Fibroblast of skin of right quadriceps (primary cell): Measurements from ENCODE around the gene GPR160.
A peak's percentile ranks its signal among the peaks of the same experiment; 100 is the strongest.
"Not testable (repeated sequence)": the region's sequence is repeated elsewhere in the genome, so short reads cannot be mapped to it uniquely, and the experiment has no call there.

Experiments
- DNase-seq: peaks from one replicate; pipeline ENCODE4 v3.0.0-alpha.2; 2013

The GPR160 gene

GRCh38 chr3:170076715-170077238, 39.0 kb downstream of the GPR160 start:
- DNase-seq, result peak; percentile 78

DNA sequence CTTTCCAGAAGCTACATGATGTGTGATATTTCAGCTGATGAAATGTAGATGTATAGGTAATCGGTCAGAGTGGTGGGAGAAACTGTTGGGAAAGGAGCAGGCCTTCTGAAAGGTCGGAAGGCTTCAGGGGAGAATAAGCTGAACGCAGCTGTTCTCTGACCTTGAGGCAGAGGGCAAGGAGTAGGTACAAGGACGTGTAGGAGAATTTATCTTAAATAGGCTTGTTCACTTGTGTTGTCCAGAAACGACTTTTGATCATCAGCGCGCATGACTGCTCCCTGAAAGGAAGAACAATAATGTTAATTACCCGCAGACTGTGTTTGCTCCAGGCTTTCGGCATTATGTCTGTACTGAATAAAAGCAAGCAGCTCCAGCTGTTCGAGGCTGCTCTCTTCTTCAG, 39.6 kb downstream of the GPR160 start:
- DNase-seq, result no peak

DNA sequence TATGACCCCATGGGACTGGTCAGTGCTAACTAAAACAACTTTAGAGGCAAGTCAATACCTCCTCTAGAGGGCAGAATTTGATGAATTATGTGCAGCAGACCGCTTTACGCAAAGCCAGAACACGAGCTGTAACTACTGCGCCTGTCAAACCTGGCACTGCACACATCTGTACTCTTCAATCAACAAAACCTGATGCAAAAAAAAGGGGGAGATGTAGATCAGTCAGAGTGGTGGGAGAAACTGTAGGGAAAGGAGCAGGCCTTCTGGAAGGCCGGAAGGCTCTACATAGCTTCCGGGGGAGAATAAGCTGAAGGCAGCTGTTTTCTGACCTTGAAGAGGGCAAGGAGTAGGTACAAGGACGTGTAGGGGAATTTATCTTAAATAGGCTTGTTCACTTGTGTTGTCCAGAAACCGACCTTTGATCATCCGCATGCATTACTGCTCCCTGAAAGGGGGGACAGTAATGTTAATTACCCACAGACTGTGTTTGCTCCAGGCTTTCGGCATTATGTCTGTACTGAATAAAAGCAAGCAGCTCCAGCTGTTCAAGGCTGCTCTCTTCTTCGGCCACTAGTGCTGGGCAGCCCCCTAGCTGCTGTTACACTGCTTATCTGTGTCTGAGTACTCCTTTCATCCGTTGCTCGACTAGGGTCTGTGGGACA, 41.0 kb downstream of the GPR160 start:
- DNase-seq, result no peak

DNA sequence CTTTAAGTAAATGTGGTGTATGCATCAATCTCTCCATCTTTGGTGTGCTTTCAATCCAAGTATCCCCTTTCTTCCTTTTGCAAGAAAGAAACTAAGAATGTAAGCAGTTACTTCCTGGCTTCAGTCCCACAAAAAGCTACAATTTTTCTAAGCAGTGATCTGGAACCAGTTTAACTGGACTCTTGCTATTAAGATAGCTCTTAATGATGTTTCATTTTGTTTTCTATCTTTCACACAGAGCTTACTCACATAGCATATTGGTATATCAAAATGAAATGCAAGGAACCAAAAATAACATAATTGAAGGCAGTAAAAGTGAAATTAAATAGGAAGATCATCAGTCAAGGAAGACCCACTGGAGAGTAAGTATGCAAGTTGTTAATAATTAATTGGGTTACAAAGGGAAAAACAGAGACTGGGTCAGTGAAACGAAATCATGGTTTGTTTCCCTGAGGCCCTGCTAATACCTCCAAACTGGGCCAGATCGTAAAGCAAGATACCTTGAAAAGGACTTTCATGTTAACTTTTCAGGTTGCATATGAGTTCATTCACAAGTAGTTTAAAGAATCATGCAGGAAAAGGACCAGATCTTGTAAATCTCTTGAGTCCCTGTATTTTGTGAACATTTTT, 41.9 kb downstream of the GPR160 start:
- DNase-seq, result no peak

- DNase-seq, result no peak
Measured at GRCh38 chr3:170080605-170081004, 42.8 kb downstream of the GPR160 start.

DNA sequence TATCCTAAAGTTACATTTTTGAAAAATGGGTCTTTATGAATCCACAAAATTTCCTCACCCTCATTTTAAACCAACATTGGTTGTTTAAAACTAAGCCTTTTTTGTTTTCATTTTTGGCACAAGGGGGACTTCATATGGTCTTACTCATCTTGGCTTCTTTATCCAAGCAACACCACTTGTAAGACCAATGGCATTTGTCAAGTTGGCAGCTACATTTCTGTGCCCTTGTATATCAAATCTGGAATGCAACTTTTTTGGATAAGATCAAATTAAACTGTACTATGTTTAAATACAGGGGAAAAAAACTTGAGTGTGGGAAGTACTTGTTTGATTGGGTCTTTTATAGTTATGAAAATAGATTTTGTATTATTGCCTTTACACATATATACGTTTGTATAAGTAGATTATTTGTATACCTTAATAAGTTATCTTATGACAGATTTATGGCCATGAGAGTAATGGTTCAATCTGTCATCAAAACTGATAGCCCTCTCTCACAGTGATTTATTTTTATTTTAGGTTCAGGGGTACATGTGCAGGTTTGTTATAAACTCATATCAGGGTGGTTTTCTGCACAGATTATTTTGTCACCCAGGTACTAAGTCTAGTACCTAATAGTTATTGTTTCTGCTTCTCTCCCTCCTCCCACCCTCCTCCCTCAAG, 43.4 kb downstream of the GPR160 start:
- peak; percentile 21 for DNase-seq

- DNase-seq, result no peak
Measured at GRCh38 chr3:170083343-170083742, 45.5 kb downstream of the GPR160 start.

DNA sequence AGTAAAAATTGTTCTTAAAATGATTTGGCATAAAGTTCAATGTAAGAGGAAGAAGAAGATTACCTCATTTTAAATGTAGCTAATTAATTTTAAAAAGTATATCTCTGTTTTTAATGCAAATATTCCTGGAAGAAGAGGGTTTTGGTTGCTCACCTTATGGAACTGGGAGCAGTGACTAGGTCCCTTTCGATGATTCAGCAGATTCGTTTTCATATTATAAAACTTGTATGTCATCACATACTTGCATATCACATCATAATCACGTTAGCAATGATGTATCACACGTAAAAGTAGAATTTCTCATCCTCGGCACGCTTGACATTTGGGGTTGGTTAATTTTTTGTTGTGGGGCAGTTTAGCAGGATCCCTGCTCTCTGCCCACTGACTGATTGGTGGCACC, 47.6 kb downstream of the GPR160 start:
- DNase-seq, result no peak

DNA sequence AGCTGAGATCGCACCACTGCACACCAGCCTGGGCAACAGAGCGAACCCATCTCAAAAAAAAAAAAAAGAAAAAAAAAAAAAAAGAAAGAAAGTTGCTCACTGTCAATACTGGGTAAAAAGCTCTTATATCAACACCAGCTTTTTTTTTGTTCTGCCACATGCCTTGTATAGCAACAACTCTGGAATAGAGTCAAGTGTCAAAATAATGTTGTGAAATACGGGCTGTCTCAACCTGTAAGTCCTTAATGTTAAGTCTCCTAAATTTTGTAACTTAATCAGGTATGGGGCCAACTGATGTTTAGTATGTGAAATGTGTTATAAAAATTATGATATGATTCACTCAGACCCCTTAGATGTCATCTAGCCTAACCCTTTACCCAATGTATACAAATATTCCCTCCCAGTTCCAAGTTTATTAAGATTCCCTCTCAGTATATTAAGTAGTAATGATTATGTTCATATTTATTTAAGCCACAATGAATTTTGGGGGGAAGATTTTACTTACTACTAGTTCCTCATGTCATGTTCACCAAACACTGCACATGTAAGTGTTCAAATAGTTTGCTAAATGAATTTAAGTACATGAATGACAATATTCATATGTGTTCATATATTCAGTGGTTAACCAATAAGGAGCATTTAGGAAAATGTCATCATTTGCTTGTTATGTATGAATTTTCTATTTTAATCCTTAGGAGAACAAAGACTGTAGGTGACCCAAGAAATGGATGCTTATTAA, 52.2 kb downstream of the GPR160 start:
- DNase-seq, result no peak

GRCh38 chr3:170090601-170090981, 52.8 kb downstream of the GPR160 start:
- DNase-seq, result no peak

DNA sequence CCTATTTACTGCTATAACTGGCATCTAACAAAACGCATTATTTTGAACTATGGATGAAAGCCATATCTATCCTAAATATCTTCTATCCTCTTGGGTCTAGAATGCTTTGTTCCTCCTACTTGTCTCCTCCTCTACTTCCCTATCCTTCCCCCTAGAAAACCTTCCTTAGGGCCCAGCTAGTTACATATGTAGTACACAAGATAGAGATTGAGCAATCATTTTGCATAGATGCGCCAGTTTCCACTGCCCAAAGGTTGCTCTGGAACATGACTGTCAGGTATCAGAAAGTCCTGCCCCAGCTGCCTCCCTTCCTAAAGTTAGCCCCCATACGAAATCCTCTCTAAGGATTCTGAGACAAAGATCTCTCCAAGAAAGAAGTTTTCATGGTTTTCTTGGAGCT, 55.1 kb downstream of the GPR160 start:
- DNase-seq, result no peak

- no peak for DNase-seq
Measured at GRCh38 chr3:170095771-170096170, 58.0 kb downstream of the GPR160 start.

DNA sequence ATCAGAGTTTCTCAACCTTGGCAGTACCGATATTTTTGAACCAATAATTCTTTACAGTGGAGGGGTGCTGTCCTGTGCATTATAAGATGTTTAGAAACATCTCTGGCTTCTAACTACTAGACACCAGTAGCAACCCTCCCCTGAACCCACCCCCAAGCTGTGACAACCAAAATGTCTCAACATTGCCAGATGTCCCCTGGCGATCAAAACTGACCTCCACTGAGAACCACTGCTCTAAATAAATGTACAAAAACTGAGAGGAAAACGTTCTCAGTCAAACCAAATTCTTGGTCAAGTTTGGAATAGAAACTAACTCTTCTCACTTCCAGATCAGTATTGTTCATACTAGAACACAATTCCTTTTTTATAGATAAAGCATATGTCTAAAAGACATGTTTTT, 58.5 kb downstream of the GPR160 start:
- DNase-seq, result no peak

DNA sequence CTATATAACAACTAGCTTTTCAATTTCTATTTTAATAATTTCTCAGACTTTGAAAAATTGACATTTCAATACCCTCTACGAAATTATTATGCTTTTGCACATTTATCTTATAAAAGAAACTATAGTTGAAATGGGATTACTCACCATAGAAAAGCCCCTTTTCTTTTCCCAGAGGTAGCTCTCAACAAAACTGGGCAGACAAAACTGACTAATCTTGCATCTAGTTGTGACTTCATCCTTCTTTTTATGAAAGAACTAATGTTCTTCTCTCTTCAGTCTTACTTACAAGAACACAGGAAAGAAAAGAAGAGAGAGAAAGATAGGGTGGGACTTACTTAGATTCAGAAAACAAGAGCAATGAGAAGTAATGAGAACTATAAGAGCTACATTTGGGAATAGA, 61.0 kb downstream of the GPR160 start:
- no peak for DNase-seq

DNA sequence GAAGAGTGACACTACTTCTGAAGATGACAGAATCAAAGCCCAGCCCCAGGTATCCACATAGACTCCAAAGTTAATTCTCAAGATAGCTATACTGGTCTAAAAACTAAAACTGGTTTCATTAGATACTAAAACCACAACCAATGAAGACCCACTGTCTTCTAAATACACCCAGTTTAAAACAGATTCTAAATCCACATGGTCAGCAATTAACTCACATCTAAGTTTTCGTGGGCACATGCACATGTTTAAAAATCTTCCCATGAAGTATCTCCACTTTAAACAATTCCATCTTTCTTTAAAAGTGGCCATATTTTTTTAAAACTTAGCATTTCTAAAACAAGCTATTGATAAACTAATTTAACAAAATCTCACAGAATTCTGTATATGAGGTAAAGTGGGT, 63.1 kb downstream of the GPR160 start:
- no peak for DNase-seq

DNA sequence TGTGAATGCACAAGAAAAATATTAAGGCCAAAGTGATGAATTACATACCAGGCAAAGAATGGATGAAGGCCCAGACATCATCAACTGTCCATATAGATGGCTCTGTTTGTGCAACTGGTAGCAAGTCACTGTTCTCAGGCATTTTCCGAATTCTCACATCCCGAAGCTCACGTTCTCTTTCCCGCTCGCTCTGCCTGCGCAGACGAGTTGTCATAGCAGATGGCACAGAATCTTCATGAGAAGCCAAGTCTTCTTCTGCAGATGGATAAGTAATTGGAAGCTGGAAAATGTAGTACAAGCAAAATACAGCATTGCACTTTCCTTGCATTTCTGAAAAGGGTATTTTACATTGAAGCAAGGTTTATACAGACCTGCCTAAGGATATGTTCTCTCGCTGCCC, 64.6 kb downstream of the GPR160 start:
- no peak for DNase-seq

DNA sequence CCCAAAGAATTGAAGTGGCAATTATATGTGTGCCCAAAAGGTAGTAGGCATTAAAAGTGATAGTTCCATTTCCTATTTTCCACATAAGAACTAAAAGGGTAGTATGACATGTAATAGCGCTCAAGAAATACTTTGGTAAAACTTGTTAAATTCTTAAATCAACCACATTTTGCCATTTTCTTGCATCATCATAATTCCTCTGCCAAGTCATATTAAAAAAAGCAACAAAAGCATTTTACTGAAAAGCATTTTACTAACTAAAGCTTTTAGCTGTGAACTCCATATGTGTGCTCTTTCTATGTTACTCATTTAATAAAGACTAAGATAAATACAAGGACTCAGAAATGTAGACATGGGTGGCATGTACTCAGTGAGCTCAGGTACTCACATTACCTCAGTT, 70.1 kb downstream of the GPR160 start:
- DNase-seq, result peak; percentile 15

DNA sequence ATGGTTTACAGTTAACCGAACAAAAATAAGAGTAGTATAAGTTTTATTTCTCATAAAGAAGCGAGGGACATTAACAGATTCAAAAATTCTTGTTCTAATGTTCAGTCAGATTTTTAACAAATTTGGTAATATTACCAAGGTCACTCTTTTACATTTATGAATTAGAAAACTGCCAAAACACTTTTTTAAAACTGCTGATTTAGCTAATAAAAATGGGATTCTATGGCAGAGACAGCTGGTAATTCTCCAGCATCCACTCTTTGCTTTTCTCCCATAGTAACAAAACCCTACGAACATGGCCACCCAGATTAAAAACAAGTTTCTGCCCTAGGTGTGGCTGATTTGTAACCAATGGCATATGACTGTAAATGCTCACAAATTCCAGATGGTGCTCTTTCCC, 71.2 kb downstream of the GPR160 start:
- DNase-seq, result no peak

DNA sequence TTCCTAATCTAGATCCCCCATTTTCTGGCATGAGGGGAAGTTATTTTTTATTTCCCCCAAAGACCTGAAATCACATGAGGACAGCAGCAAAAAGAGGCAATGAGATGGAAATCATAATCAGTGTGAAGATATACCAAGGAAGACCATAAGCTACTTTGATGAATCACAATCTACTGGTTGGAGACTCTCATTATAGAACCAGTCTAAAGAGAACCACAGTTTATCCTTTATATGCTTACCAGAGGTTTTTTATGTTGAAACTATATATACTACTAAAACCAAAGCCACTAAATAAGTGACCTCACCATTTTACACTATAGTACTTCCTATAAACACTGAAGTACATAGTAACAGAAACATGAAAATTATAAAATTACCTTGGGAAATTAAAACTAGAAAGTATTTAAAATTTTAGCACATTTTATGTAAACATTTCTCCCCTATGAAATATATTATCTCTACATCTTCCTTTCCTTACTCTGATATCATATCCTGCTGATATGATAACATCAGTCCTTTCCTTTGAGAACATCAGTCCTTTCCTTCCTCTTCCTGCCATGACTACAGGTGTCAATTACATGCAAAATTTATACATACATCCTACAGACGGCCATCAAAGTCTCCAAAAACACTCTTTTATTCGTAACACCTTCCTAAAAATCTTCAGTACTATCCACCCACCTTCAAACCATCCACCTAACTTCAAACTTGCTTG, 71.9 kb downstream of the GPR160 start:
- no peak for DNase-seq

GRCh38 chr3:170111147-170111771, 73.5 kb downstream of the GPR160 start:
- DNase-seq, result no peak

DNA sequence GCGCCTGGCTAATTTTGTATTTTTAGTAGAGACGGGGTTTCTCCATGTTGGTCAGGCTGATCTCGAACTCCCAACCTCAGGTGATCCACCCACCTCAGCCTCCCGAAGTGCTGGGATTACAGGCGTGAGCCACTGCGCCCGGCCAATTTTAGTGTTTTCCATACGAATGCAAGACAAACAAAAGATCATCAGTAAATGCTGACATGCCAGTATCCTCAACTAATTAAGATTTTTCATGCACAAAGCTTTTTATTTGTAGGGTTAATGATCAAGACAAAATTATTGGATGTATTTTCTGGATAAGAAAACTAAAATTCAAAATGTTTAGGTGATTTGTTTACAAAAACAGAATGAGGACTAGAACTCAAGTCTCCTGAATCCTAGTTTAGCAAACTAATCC, 76.4 kb downstream of the GPR160 start:
- not testable (repeated sequence) for DNase-seq

GRCh38 chr3:170117134-170117533, 79.3 kb downstream of the GPR160 start:
- DNase-seq, result no peak
